Stimulated activated CD8-positive, alpha-beta memory T cell treated with anti-CD3 and anti-CD28 coated beads, Interleukin-12 subunit alpha, Interleukin-12 subunit beta, amount 100 ng/mL, for 4 hours (primary cell): ENCODE results near the gene MATK.
A peak's percentile ranks its signal among the peaks of the same experiment; 100 is the strongest.

Source experiments
- DNase-seq: peaks from one replicate; pipeline ENCODE4 v3.0.0-alpha.2; 2020; ENCODE audit warnings: low read depth

The MATK gene, protein sequence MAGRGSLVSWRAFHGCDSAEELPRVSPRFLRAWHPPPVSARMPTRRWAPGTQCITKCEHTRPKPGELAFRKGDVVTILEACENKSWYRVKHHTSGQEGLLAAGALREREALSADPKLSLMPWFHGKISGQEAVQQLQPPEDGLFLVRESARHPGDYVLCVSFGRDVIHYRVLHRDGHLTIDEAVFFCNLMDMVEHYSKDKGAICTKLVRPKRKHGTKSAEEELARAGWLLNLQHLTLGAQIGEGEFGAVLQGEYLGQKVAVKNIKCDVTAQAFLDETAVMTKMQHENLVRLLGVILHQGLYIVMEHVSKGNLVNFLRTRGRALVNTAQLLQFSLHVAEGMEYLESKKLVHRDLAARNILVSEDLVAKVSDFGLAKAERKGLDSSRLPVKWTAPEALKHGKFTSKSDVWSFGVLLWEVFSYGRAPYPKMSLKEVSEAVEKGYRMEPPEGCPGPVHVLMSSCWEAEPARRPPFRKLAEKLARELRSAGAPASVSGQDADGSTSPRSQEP

DNA sequence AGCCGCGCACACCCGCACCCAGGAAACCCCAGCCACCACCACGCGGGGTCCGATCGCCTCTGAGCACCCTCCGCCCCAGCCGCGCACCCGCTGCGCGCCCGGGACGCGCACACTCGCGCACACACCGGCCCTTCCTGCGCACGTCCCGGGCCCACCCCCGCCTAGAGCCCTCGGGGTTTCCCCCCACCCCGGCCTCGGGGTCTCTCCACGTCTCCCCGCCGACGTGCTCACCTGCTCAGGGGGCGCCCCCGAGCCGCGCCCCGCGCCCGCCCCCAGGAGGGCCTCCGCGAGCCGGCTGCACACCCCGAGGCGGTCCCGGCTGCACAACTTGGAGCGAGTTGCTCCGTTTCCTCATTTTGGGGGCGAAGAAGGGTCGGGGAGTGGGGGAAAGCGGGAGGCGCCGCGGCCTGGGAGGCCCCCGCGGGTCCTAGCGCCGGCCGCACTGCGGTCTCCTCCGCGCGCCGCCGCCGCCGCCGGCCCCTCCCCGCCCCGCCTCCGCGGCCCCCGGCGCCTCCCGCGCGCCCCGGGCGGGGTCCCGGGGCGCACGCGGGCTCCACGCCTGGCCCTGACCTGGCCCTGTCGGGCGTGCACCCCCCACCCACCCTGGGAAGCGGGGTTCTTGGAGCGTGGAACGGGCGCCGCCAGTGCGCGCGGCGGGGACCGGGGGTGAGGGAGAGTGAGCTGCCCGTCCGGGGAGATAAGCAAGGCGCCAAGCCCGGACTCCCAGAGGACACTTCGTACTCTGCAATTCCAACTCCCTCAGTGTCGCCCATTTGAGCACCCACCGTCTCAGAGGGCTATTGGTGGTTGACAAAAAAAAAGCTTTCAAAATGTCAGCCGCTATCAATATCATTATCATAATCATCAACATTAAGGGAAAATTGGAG is at the start of gene MATK:
Gene MATK, minus strand, starts transcription at position 444 of the 887 bp plus-strand sequence. CDS start 1,246 bp downstream, outside the sequence.
- peak; percentile 55 for DNase-seq

DNA sequence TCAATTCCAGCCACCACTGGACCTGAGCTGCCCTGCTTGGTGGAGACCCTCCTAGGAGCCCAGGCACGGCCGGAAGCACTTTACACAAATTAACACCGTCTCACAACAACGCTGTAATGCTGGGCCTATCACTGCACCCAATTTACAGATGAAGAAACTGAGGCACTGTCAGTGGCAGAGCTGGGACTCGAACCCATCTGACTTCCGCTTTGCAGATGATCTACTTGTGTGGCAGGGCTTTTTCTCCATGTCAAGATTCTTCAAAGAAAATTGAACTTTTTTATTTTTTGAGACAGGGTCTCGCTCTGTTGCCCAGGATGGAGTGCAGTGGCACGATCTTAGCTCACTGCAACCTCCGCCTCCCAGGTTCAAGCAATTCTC is 48.9 kb upstream of the MATK start:
- DNase-seq = no peak

DNA sequence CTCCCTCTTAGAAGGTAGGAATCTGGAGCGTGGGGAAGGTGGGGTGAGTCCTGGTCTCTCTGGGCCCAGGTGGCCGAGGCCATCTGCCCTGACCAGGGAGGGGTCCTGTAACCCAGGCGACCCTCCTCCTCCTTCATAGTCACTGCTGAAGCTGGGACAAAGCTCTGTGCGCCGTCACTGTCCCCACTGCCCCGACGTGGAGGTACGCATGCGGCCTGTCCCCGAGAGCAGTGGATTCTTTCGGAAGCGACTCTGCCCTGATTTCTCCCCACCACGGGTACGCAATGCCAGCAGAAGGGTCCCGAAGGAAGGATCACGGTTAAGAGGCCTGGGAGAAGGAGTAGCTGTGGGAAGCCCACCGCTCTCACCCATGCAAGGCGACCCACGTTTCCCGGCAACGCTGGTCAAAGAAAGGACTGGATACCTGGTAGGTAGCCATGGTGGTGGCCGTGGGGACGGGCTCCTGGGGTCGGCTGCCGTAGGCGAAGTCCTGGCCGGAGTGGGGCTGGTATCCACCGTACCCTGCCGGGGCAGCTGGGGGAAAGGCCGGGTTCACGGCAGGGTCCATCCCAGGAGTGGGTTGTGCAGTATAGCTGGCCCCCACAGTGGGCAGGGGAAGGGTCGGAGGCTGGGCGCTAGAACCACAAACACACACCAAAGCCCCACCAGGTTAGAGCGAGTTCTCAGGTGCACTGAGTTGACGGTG is 48.3 kb upstream of the MATK start:
- DNase-seq = no peak

DNA sequence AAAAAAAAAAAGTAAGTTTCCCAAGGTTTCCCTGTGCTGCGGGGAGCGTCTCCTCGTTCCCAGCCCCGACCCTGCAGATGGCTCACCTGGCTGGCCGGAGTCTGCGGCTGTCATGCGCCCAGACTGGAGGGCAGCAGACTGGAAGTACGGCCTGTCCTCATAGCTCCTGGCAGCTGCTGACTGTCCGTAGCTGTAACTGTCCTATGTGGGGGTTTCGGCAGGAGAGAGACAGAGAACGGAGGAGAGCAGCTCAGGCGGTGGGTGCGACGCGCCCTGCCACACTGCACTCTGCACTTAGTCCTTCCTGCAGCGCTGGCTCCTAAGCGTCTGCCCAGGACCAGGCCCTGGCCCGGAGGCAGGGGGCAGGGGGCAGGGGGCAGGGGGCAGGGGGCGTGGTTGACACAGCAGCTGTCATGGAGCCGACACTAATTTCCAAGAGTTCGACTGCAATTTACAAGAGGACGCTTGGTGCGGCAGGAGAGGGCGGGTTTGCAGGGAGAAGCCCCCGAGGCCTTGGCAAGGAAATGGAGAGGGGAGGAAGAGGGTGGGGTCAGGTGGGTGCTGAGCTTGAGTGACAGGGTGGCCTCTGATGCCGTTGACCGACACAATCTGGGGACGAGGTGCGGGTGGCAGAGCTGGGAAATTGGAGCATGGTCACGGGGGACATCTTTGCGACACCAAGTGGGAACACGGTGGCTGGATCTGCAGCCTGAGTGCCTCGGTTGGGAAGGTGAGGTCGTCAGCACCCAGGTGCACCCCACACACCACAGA is 47.6 kb upstream of the MATK start:
- no peak for DNase-seq

DNA sequence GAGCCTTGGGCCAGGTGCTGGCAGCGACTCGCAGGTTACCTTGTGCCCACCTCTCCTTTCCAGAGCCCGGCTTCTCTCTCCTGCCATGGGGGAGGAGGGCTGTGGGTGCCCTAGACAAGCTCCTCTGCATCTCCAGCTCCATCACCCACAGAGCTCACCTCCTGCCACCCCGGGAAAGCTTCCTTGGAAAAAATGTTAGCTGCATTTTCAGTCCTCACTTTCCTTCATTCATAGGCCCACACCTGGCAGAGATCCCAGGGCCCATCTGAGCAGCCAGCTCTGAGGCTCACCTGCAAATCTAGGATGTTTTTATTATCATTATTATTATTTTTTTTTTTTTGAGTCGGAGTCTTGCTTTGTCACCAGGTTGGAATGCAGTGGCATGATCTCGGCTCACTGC is 45.8 kb upstream of the MATK start:
- DNase-seq = no peak

DNA sequence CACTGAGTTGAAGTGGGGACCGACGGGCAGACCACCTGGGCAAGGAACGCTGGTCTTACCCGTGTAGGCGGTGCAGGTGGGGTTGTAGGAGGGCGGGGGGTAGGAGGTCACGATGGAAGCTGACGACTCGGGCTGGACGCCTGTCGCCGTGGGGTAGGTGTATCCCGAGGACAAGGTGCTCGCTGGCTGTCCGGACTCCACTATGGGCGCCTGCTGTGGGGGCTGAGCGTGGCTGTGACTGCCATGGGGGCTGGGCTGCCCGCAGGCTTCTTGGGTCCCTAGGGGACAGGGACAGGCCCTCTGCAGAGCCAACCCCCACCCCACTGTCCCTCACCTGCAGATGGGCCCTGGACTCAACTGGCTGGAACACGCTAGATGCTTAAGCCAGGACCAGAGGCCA is 45.4 kb upstream of the MATK start:
- DNase-seq = no peak

DNA sequence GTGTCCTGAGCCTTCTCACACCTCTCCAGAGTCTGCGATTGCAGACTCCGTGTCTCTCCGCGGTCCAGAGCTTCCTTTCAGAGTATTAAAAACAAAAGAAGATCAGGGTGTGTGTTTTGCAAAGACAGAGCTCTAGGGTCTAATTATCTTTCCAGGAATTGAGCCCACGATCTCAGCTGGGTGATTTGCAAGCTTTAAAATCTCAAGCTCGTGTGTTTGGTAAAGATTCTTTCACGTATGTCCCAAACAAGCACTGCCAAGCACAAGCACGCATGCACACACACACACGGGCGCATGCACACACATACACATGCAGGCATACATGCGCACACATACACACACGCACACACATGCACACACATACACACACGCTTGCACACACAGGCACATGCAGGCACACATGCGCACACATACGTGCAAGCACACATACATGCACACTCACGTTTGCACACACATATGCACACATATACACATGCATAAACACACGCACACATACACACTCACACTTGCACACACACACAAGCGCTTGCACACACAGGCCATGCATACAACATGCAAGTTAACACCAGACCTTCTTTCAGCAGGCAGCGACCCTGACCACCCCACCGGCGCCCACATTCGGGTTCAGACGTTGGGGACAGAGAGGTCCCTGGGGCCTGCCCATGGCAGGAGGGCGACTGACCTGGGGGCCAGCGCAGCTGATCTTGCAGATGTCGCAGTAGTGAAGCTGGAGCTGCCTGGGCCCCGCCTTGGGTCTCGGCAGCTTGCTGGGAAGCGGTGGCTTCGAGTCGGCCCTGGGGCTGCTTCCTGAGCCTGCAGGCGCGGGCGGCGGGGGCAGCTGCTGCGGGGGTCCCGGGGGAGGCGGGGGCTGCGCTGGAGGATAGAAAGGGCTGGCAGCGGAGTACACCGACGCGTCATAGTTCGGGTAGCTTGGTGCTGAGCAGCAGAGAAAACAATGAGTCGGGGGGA is 44.7 kb upstream of the MATK start:
- DNase-seq = no peak

DNA sequence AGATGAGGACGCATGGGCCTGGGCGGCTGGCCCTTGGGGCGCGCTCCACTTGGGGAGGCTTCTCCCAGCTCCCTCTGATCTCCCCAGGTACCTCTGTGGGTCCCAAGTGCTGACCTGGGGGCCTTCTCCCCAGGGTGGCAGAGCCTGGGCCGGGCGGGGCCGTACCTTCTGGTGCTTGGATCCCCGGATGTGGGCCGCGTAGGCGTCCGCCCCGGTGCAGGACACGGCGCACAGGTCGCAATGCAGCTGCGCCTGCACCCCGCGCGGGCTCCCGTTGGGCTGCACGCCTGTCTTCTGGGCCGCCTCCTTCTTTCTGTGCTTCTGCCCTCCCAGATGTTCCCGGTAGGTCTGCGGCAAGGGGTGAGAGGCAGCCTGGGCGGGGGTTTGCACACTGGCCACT is 41.1 kb upstream of the MATK start:
- no peak for DNase-seq

DNA sequence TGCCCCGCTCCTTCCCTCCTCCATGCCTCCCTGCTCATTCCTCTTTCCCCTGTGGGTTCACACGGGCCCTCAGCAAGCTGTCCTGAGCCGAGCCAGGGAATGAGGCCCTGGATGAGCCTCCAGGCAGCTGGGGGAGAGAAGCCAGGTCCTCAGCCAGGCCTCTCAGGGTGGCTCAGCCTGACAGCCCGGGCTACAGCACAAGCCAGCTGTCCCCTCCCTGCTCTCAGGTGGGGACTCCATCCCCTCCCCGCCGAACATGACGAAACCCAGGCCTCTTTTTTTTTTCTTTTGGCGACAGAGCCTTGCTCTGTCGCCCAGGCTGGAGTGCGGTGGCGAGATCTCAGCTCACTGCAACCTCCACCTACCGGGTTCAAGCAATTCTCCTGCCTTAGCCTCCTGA is 40.0 kb upstream of the MATK start:
- DNase-seq = no peak

DNA sequence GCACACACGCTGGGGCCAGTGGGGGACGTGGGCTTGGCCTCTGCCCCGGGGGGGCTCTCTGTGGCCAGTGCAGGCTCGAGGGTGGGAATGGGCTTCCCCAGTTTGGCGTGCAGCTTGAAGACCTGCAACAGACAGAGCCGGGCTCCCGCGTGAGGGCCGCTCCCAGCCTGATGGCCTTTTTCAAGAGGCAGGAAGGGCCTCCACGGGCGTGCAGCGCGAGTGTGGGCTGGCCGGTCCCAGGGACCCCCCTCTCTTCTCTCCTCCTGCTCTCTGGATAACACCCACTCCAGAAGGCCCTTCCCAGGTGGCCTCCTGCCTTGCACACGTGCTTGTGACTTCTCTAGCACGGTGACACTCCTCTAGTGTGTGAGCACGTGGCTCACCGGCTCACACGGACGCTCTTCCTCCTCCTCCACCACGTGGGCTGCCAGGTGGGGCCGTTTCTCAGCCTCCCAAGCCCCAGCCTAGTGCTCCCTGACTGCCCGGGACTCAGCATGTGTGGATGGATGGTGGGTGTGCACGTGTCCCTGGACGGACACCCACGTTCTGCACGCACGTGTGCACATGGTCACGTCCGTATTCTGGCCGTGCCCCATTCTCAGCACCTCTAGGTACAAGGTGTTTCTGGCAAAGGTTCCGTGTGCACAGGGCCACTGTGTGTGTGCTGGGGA is 39.2 kb upstream of the MATK start:
- DNase-seq = no peak

DNA sequence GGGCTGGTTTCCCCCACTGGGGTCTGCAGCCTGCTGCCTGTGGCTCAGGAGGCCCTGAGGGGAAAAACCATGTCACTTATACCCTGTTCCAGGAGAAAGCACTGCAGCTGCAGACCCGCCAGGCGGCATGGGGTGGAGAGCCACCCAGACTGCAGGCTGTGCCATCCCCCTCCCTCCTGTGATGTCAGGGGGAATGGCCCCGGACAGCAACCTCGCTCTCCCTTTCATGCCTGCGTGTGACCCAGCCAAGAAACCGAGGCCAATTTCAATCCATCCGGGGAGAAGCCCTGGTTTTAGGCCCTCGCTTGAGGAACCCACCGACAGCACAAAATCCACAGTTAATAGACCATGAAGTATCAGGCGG is 37.2 kb upstream of the MATK start:
- no peak for DNase-seq

DNA sequence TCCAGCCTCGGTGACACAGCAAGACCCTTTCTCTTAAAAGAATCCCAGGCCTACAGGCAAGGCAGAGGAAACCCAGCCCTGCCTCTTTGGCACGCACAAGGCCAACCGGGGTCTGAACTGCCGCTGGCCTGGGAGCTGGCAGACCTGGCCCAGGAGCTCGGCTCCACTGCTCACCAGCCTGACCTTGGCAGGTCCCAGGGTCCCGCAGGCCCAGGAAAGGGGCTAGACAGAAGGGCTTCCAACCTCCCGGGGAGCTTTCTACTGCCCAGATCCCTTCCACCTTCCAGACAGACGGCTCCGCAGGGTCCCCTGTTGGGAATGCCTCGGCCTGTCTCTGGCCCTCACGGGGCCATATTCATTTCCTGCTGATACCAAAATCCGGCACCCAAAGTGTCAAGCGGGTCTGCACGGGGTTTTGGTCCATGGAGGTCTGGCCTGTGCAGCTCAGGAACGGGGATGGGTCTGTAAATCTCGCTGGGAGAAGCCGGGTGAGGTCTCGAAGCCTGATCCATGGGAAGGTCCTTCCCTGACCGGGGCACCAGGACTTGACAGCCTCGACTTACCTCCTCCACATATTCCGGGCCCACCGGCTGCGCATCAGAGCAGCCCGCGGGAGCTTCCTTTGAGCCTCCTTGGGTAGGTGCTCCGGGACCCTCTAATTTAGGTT is 36.6 kb upstream of the MATK start:
- DNase-seq = no peak

DNA sequence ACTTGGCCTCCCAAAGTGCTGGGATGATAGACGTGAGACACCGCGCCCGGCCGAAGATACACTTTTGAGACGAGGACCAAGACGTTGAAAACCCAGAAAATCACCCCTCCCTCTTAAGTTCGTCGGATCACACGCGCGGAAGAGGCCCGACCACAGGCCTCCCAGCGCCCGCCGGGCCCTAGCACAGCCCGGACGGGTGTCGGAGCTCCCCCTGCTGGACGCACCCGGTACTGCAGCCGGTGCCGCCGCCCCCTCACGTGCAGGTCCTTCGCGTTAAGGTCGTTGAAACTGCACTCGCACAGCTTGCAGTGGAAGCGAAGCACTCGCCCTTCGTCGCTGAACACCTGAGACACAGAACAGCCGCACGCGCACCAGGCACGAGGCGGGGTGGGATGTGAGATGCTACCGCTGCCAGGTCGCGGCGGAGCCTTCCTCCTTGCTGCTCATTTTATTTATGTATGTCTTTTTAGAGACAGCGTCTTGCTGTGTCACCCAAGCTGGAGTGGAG is 35.7 kb upstream of the MATK start:
- peak; percentile 85 for DNase-seq

DNA sequence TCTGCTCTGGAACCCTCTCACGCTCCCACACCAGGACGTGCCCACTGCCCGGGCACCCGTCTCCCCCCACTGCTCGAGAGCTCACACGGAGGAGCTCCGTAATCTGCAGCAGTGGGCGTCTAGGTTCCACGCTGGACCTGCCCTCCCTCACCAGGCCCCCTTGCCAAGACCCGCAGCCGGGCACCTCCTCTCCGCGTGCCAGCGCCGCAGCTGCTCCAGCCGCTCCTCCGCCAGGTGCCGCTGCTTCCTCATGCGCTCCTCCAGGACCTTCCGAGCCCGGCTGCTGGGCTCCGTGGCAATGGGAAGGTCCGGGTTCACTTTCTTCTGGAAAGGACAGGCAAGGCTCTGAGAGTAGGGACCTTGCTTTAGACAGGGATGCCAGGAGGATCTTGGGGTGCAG is 35.0 kb upstream of the MATK start:
- no peak for DNase-seq

DNA sequence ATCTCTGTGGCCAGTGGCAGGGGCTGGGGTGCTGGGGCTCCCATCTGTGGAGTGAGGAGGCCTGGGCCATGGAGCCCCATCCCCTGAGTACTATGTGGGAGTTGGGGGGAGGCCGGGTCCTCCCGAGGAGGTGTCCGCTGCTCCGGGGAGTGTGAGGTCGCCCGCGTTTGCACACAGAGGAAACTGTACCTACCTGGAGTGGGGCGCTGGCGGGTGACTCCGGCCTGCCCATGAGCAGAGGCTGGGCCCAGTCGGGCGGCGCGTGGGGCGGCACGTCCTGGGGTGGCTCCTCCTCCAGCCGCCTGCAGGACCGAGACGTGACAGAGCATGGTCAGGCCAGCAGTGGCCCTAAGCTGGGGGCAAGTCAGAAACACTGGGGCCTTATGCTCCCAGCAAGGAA is 33.8 kb upstream of the MATK start:
- no peak for DNase-seq

DNA sequence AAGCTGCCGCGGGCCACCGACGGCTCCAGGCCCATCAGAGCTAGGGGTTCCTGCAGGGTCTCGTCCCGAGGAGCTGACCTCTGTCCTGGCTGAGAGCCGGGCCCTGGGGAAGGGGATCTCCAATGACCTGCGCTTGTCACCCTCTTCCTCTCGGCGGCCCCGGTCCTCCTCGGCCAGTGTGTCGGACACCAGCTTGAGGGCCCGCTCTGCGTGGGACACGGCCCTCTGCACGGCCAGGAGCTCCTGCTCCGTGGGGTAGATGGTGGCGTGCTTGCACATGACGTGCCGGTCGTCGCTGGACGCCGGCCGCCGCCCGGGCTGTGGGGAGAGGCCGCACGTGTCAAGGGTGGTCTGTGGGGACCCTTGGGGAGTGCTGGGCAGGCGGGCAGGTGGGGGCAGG is 32.7 kb upstream of the MATK start:
- no peak for DNase-seq

DNA sequence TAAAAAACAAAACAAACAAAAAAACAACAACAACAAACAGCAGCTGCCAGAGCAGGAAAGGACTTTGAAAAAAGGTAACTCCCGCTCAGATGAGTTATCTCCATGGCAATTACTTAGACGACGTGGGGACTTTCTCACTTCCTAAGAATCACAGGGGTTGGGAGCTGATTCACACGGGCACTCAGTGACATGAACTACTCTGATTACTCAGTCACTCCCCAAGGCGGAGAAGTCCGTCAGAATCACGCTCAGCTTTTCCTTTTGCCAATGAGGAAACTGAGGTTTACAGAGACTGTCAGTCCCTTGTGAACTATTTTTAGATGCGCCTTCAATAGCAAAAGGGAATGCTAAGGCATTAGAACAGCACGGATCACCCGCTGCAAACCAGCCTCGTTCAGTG is 32.3 kb upstream of the MATK start:
- DNase-seq = no peak

DNA sequence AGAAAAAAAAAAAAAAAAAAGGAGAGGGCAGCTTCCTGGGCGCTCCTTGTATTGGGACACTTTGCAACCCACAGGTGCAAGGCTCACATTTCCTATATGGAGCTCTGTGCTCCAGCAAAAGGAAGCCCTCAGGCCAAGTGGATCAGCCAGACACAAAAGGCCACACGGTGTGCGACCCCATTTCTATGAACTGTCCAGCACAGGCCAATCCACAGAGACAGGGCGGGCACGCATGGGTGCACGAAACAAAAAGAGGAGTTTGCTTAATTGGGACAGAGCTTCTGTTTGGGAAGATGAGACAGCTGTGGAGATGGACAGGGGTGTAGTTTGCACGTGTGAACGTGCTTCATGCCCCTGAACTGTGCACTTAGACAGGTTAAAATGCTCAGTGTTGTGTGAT is 31.6 kb upstream of the MATK start:
- DNase-seq = no peak

DNA sequence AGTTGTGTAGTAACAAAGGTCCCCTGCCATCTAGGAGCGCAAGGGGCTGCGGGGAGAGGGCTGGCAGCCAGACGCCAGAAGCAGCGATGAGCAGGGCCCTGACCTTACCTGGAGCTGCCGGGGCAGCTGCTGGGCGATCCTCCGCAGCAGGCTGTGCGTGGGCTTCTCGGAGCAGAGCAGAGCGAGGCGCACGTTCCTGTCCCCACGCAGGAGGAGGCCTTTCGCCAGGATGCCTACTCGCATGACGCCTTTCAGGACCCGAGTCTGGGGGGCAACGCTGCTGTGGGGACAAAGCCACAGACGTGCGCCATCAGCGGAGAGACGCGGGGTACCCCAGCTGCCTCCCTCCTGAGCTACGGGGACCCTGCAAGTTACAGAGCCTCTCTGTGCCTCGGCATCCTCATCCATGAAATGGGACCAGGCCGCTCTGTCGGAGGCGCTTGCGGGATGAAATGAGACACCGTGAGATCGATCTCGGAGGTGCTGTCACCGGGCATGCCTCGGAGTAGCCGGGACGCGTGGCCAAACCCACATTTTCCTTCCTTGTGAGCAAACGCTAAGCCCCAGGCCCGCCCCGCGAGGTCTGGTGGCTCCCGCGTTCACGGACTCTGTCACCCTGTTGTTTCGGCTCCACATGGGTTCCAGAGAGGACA is 30.5 kb upstream of the MATK start:
- DNase-seq = no peak
